Nucleus accumbens (tissue), 56 donors: ENCODE data around the gene SDK1.
A peak's percentile ranks its signal among the peaks of the same experiment; 100 is the strongest.

Experiments
- DNase-seq, 56 donors: peaks; one replicate each; lab custom pipeline; 2025; lab: John Stamatoyannopoulos, UW

Gene SDK1

GRCh38 chr7:3896169-3896765, 595.2 kb downstream of the SDK1 start:
- no peak for DNase-seq

DNA sequence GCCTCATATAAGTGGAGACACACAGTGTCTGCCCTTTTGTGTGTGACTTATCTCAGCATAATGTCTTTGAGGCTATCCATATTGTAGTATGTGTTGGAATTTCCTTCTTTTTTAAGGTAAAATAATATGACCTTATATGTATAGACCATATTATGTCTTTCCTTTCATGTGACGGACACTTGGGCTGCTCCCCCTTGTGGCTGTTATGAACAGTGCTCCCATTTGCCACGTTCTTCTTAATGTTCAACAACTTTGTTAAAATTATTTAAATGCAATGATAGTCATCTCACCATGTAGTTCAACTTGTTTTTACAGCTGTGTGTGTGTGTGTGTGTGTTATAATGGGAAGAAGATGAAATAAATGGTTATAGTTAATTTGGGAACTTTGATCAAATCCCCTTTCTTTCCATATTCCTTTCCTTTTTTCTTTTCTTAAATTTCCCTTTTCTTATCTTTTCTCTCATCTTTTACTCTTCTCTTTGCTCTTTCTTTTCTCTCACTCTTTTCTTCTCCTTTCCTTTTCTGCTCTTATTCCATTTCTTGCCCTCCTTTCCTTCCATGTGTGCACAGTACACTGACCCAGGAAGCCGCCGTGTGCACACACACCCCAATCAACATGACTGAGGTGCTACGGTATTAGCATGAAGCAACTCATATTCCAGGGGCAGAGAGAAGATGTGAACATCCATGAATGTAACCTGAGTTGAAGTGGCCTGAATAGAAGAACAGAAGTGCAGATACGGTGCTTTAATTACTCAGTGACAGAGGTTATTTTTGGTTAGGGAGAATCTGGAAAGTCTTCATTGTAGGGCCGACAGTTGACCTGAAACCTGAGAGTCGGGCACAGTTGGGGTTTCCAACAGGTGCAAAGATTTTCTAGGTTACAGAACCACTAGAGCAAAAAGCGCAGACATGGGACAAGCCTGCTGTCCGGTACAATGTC, 596.6 kb downstream of the SDK1 start:
- DNase-seq: peak in 7 of 56 donors; percentile 6 to 43 (median 17)

- DNase-seq: no peak
Observed at GRCh38 chr7:3899559-3899991, 598.5 kb downstream of the SDK1 start.

DNA sequence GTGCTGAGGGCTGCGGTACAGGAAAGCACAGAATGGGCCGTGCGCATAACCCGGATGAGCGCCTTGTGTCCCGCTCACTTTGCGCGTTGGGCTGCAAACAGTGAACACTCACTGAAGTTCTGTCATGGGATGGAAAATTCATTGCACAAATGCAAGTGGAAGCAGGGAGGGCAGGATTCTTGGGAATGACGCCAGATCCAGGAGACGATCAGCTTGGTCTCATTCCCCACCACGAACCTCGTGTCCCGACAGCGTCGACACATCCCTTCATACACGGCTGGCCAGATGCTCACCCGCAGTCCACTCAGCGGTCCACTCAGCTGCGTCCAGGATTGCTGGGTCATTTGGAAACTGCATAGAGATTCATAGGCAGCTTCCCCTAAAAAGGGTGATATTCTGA, 607.1 kb downstream of the SDK1 start:
- DNase-seq: no peak

GRCh38 chr7:3909128-3909527, 608.1 kb downstream of the SDK1 start:
- no peak for DNase-seq

DNA sequence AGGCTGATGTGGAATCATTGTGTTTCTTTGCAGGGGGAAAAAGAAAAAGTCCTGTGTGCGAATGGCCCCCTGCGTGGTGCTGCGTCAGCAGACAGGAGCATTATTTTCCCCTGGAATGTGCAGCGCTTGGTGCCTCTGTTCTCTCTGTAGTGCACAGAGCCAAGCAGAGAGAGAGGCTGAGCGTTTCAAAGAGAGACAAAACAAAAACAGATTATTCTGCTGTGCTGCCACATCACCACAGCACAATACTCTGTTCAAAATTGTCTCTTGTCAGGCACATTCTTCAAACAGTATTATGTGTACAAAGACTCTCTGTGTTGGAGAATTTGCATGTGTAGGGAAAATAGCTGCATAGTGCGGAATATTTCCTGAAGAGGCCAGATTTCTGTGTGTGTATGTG, 609.0 kb downstream of the SDK1 start:
- peak in 45 of 56 donors; percentile 19 to 84 (median 62) for DNase-seq

GRCh38 chr7:3911685-3912084, 610.6 kb downstream of the SDK1 start:
- DNase-seq: no peak

- no peak for DNase-seq
Observed at GRCh38 chr7:3912291-3912690, 611.2 kb downstream of the SDK1 start.

DNA sequence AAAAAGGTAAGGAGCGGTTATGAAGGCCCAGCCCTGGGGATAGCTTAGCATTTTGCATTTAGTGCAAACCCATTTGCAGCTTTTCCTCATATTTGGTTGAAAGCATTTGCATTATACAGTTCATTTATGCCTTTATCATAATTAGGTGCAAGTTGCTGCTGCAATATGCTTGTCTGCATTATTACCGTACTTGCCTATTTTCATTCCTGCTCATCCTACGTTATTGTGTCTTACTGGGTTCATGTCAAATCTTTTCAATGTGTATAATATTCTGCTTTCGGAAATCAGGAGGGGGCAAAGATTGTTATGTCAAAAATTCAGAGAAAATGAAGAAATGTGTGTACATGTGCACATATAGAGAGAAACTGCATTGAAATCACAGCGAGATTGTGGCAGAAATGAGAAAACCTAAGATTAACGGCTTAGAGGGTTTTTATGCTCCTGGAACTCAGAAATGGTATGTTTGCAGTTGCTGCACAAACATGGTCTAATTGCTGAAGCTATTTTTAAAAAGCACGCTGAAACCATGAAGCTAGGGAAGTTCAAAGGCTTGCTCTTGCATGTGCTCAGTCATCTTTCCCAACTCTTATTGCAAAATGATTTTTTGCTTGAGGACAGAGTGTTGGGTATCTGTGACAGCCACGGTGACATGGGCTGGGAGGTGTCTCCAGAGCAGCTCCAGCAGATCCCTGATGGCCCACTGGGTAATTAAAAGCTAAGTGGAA, 613.2 kb downstream of the SDK1 start:
- DNase-seq: no peak

- no peak for DNase-seq
Observed at GRCh38 chr7:3915337-3915878, 614.4 kb downstream of the SDK1 start.

DNA sequence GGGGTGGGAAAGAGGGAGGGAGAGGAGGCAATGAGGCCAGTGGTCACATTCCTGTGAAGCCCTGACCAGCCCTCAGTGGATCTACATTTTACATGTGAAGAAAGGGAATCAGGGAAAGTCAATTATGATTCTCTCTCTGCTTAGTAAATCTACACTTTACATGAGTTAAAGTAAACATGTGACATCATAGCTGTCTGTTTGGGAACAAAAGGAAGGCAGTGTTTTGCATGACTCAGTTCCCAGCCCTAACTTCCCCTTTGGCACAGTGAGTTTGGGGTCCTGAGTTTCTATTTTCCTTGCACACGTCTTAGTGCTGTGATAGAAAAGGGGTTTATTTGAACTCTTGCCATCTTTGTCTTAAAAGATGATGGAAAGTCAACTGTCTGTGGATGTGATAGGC, 615.1 kb downstream of the SDK1 start:
- no peak for DNase-seq

DNA sequence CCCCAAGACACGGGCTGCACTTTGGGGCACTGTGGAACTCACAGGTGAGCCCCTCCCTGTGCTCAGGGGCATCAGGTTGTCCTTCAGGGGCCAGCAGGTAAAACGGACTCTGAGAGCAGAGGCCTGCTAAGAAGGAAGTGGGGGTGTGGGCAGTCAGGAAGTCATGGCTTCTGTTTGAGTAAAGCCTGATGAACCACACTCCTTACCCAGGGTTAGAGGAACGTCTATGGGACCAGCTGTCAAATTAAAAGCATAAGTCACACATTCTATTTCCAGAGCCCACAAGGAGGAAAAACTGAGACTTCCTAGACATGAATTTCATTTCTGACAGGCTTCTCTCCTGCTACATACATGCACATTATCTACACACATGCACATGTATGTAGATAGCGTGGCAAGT, 616.4 kb downstream of the SDK1 start:
- no peak for DNase-seq

DNA sequence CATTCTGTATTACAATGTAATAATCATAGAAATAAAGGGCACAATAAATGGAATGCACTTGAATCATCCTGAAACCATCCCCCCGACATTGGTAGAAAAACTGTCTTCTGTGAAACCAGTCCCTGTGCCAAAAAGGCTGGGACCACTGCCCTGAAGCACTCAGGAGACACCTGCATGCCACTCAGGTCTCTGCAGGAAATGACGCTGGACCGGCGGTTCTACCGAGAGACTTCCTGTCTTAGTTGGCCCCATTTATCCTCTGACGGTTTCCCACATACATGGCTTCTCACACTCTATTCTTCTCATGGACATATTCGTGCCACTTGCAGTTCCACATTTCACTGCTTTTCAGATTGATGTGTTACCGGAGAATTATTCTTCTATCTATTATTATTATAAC, 617.5 kb downstream of the SDK1 start:
- DNase-seq: no peak

DNA sequence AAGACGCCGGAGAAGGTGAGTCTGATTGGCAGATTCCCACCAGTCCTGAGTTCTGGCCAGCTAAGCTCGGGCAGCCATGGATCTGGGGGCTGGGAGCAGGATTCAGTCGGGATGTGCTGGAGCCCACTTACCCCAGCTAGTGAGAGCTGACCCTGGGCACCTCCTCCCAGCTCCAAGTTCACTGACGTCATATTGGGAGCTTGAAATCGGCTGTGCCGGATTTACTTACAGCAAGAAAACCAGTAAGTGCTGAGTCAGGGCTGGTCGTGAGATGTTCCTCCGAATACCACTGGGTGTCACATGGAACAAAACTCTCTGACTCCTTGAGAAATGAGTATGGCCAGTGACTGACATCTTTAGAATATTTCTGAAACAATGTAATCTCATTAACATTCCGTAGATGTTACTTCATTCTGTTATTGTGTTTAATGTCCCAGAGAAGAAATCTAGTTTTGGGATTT, 621.2 kb downstream of the SDK1 start:
- DNase-seq: peak in 19 of 56 donors; percentile 4 to 54 (median 20)

DNA sequence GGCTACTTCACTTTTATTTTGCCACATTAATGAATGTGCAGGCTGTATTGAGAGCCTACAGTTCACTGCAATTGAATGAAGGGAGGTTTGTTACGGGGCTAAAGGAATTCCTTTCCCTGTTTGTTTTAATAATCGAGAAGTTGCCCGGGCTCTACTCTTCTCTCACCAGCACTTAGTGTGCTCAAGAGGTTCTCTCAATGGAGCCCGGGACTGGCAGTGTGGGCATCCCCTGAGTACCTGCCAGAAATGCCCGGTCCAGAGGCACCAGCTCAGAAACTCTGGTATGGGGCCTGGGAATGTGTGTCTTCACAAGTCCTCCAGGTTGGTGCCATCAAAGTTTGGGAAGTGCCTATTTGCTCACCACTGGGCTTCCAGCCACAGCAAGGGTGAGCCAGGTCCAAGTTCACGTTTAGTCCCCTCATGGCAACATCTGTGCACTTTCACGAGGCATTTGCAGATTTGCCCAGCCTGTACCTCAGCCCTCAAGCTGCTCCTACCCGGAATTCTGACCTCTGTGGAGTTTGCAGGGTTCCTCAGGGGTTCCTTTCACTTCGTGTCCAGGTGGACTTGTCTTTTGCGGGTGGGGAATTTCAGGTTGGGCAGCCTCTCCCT, 622.4 kb downstream of the SDK1 start:
- DNase-seq: no peak

GRCh38 chr7:3924277-3924676, 623.2 kb downstream of the SDK1 start:
- DNase-seq: no peak

DNA sequence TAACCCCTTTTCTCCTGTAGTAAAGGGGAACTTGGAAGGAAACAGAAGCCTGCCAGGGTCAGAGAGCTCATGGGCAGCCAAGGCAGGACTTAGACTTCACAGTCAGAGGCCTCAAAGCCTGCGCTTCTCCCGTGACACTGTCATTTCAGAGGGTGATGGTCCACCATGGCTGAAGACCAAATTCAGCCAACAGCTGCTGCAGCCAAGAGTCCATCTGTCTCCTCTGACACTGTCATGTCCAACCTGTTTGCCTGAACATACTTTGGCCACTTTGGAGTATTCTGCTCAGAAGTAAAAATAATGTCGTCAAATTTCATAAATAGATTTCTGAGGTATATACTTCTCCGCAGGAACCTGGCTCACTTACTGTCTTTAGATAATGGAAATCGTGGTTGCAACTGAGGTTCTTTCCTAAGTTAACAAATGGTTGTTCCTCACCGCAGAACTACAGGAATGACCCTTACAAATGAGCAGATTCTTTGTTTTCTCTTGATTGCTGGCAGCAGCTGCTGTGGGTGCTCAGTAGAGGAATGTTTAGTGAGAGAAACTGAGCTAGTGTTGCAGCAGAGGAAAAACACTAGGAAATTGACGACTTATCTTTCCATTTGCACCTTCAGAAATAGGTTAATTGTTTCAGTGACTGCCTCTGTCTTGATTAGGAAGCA, 626.5 kb downstream of the SDK1 start:
- DNase-seq: no peak

GRCh38 chr7:3928727-3929515, 627.9 kb downstream of the SDK1 start:
- no peak for DNase-seq

GRCh38 chr7:3931843-3932242, 630.8 kb downstream of the SDK1 start:
- DNase-seq: no peak
